HEK293T (cell line): ENCODE measurements around the gene ANO4.

Source experiments
- BHLHE40 ChIP-seq: fragments of 450-650 bp; IDR thresholded peaks from 2 replicates; pipeline ENCODE4 v1.6.1; 2016; ENCODE audit warnings: mild to moderate bottlenecking, moderate library complexity, borderline replicate concordance
- CTBP1 ChIP-seq: fragments of 450-650 bp; IDR thresholded peaks from 2 replicates; pipeline ENCODE4 v1.6.1; 2016; ENCODE audit warnings: borderline replicate concordance
- ELF4 ChIP-seq: fragments of 450-650 bp; IDR thresholded peaks from 2 replicates; pipeline ENCODE4 v1.6.1; 2017; ENCODE audit warnings: antibody characterized with exemption
- LEF1 ChIP-seq: fragments of 450-650 bp; IDR thresholded peaks from 2 replicates; pipeline ENCODE4 v1.6.1; 2017; ENCODE audit warnings: mild to moderate bottlenecking, borderline replicate concordance
- NFRKB ChIP-seq: fragments of 450-650 bp; IDR thresholded peaks from 2 replicates; pipeline ENCODE4 v1.6.1; 2016; ENCODE audit warnings: mild to moderate bottlenecking, moderate library complexity
- SP1 ChIP-seq: fragments of 450-650 bp; IDR thresholded peaks from 2 replicates; pipeline ENCODE4 v1.6.1; 2017
- SUZ12 ChIP-seq: fragments of 450-650 bp; IDR thresholded peaks from 2 replicates; pipeline ENCODE4 v1.6.1; 2016; ENCODE audit warnings: mild to moderate bottlenecking
- TARDBP ChIP-seq: fragments of 450-650 bp; IDR thresholded peaks from 2 replicates; pipeline ENCODE4 v1.6.1; 2016

- no peak for TF ChIP-seq LEF1
- no peak for TF ChIP-seq BHLHE40
- TF ChIP-seq SP1: no peak
- no peak for TF ChIP-seq ELF4
- no peak for TF ChIP-seq NFRKB
- no peak for TF ChIP-seq SUZ12
- no peak for TF ChIP-seq TARDBP
- TF ChIP-seq CTBP1: no peak
Observed at GRCh38 chr12:101064721-101065120, 270.1 kb downstream of the ANO4 start.
